ENCODE results near the gene MYH8.

The MYH8 gene

DNA sequence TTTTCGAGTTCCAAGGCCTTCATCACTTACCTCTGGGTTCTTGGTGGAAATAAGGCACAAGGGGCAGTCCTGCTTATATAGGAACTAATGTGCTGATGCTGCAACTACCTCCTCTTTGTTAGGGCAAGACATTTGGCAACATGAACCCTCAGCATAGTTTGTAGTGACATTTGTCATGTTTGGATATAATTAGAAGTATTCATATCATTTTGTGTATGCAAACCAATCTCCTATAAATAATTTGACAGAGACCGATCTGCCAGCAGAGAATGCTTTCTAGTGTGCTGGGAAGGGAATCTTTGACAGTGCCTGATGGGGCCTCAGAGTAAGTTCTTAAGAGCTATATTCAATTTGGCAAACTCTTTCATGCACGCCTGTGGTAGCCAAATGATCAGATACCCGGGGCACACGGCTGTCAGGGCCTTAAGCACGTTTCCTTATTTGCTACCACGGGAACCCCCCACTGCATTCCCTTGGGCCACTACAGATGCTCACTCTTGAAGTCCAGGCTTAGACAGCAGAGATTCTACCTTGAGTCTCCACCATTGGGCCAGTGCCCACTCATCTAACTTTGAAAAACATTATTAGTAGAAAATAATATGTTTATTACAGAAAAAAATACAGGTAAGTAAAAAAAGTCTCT lies at the start of gene MYH8:
Gene MYH8 (minus strand): TSS at position 51 of the 643 bp plus-strand sequence. CDS start 1,723 bp downstream, outside the sequence.
- no CpG with 5 or more reads among the region's 7 CpGs for WGBS (ENCODE audit: insufficient coverage, insufficient read length)
- DNase-seq (ENCODE audit: low read depth, low spot score), result no peak
- peaks cover 1% of the 10 kb centered on the region for H3K4me1 ChIP-seq (ENCODE audit: control insufficient read depth, insufficient read depth, low read length)
- H3K9me3 ChIP-seq (ENCODE audit: control insufficient read depth, insufficient read depth, low read length), result no peaks in the 10 kb centered on the region
- H3K27me3 ChIP-seq (ENCODE audit: control insufficient read depth, insufficient read depth, low read length), result no peaks in the 10 kb centered on the region
- H3K27ac ChIP-seq (ENCODE audit: low read length), result no peak within 1 kb of the TSS
- H3K36me3 ChIP-seq (ENCODE audit: control insufficient read depth, insufficient read depth, low read length), result no peaks in the 10 kb centered on the region
- no peak within 1 kb of the TSS for H3K4me3 ChIP-seq (ENCODE audit: low read length)

DNA sequence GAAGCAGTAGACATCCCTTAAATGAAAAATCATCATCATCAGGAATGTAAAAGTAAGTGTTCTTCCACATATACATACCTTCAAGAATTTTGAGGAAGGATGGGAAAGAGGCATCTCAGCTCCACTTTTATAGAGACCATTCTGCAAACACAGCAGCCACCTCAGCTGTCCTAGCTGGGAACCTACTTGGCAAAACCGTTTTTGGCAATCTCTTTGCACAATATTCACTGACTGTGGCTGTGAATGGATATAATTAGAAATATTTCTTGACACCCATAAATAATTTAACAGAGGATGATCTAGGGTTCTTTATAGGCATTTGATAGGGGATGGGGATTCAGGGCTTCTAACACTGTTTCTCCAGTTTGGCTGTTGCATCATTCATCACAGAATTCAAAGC lies 47.7 kb upstream of the MYH8 start, which contains the start of gene MYH4:
Gene MYH4 (minus strand): TSS at position 101 of the 400 bp plus-strand sequence. CDS start 2,814 bp downstream, outside the sequence.
- Histone ChIP-seq H3K4me3 (ENCODE audit: low read length) (no peak within 1 kb of the TSS), H3K4me1 (ENCODE audit: control insufficient read depth, insufficient read depth, low read length) (no peaks in the 10 kb centered on the region), H3K36me3 (ENCODE audit: control insufficient read depth, insufficient read depth, low read length) (no peaks in the 10 kb centered on the region), H3K27me3 (ENCODE audit: control insufficient read depth, insufficient read depth, low read length) (no peaks in the 10 kb centered on the region), H3K27ac (ENCODE audit: low read length) (no peak within 1 kb of the TSS), H3K9me3 (ENCODE audit: control insufficient read depth, insufficient read depth, low read length) (no peaks in the 10 kb centered on the region)
- no CpG with 5 or more reads among the region's 1 CpG for WGBS (ENCODE audit: insufficient coverage, insufficient read length)
- DNase-seq (ENCODE audit: low read depth, low spot score), result no peak

DNA sequence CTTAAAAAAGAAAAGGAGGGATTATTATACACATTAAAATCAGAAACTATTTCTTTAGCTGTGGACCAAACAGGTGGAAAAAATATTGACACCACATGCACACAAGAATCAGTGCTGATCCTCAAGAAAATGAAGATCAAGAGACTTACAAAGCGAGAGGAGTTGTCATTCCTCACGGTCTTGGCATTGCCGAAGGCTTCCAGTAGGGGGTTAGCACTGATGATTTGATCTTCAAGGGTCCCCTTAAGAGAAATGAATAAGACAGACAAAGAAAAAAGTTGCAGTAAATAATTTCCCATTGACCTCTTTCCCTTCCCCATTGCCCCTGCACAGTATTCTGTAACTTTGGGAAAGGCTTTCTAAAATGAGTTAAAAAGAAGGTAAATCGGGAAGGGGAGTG lies 41.7 kb upstream of the MYH8 start:
- no peaks in the 10 kb centered on the region for H3K4me1 ChIP-seq (ENCODE audit: control insufficient read depth, insufficient read depth, low read length)
- no peaks in the 10 kb centered on the region for H3K9me3 ChIP-seq (ENCODE audit: control insufficient read depth, insufficient read depth, low read length)
- no peak overlapping the region for H3K4me3 ChIP-seq (ENCODE audit: low read length)
- H3K27me3 ChIP-seq (ENCODE audit: control insufficient read depth, insufficient read depth, low read length), result no peaks in the 10 kb centered on the region
- no CpG with 5 or more reads among the region's 4 CpGs for WGBS (ENCODE audit: insufficient coverage, insufficient read length)
- DNase-seq (ENCODE audit: low read depth, low spot score), result no peak
- no peak overlapping the region for H3K27ac ChIP-seq (ENCODE audit: low read length)
- H3K36me3 ChIP-seq (ENCODE audit: control insufficient read depth, insufficient read depth, low read length), result no peaks in the 10 kb centered on the region

DNA sequence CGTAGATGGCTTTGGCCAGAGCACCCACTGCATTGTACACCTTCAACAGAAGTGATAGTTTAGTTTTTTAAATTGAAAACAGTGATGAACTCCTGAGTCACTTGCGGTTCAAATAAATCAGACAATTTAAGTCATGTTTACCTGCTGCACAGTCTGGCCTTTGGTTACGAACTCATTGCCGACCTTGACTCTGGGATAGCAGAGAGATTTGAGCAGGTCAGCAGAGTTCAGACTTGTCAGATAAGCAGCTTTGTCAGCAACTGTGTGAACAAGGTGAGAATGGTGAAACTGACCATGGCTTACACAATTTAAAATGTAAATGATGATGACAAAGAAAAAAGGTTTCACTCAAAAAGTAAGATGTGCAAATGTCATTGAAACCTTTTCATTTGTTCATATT lies 38.3 kb upstream of the MYH8 start:
- H3K9me3 ChIP-seq (ENCODE audit: control insufficient read depth, insufficient read depth, low read length), result no peaks in the 10 kb centered on the region
- H3K27me3 ChIP-seq (ENCODE audit: control insufficient read depth, insufficient read depth, low read length), result no peaks in the 10 kb centered on the region
- no peaks in the 10 kb centered on the region for H3K4me1 ChIP-seq (ENCODE audit: control insufficient read depth, insufficient read depth, low read length)
- H3K4me3 ChIP-seq (ENCODE audit: low read length), result no peak overlapping the region
- no peak overlapping the region for H3K27ac ChIP-seq (ENCODE audit: low read length)
- H3K36me3 ChIP-seq (ENCODE audit: control insufficient read depth, insufficient read depth, low read length), result no peaks in the 10 kb centered on the region
- DNase-seq (ENCODE audit: low read depth, low spot score), result no peak
- WGBS (ENCODE audit: insufficient coverage, insufficient read length), result no CpG with 5 or more reads among the region's 4 CpGs

DNA sequence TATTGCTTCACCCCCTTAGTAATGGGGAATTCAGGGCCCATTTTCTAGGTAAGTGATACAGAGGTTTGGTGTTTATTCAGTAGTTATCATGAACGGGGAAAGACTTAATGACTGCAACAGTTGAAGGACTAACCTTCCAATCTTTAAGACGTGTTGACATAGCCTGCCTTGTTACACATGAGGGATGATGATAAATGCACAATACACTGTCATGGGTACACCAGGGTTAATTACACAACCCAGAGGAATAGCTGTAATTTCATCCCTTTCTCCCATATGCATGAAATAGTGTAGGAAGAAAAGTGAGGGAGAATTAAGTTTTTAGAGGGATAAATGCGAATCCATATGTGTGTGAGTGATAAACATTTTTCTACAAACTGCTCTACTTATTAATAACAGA lies 37.0 kb upstream of the MYH8 start:
- H3K4me1 ChIP-seq (ENCODE audit: control insufficient read depth, insufficient read depth, low read length), result no peaks in the 10 kb centered on the region
- H3K27ac ChIP-seq (ENCODE audit: low read length), result no peak overlapping the region
- no peak overlapping the region for H3K4me3 ChIP-seq (ENCODE audit: low read length)
- no CpG with 5 or more reads among the region's 3 CpGs for WGBS (ENCODE audit: insufficient coverage, insufficient read length)
- DNase-seq (ENCODE audit: low read depth, low spot score), result no peak
- no peaks in the 10 kb centered on the region for H3K36me3 ChIP-seq (ENCODE audit: control insufficient read depth, insufficient read depth, low read length)
- no peaks in the 10 kb centered on the region for H3K9me3 ChIP-seq (ENCODE audit: control insufficient read depth, insufficient read depth, low read length)
- H3K27me3 ChIP-seq (ENCODE audit: control insufficient read depth, insufficient read depth, low read length), result no peaks in the 10 kb centered on the region

DNA sequence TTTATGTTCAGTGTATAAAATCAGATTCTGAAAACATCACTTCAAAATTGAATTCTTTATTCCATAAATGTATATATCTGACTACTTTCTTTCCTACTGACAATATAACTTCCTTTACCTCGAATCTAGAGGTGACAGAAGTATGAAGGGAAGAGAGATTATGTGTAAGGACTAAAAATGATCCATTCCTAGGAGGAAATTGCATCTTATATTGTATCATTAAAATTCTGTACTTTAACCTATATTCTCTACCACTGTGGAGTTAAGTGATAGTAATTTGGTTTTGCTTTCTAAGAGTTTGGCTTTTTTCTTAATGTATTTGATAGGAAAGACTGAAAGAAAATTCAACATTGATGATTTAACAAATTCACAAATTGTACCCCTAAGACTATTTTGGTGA lies 36.2 kb upstream of the MYH8 start:
- Histone ChIP-seq H3K27me3 (ENCODE audit: control insufficient read depth, insufficient read depth, low read length) (no peaks in the 10 kb centered on the region), H3K27ac (ENCODE audit: low read length) (no peak overlapping the region), H3K36me3 (ENCODE audit: control insufficient read depth, insufficient read depth, low read length) (no peaks in the 10 kb centered on the region), H3K4me3 (ENCODE audit: low read length) (no peak overlapping the region), H3K9me3 (ENCODE audit: control insufficient read depth, insufficient read depth, low read length) (no peaks in the 10 kb centered on the region), H3K4me1 (ENCODE audit: control insufficient read depth, insufficient read depth, low read length) (no peaks in the 10 kb centered on the region)
- WGBS (ENCODE audit: insufficient coverage, insufficient read length), result no CpG with 5 or more reads among the region's 1 CpG
- no peak for DNase-seq (ENCODE audit: low read depth, low spot score)

DNA sequence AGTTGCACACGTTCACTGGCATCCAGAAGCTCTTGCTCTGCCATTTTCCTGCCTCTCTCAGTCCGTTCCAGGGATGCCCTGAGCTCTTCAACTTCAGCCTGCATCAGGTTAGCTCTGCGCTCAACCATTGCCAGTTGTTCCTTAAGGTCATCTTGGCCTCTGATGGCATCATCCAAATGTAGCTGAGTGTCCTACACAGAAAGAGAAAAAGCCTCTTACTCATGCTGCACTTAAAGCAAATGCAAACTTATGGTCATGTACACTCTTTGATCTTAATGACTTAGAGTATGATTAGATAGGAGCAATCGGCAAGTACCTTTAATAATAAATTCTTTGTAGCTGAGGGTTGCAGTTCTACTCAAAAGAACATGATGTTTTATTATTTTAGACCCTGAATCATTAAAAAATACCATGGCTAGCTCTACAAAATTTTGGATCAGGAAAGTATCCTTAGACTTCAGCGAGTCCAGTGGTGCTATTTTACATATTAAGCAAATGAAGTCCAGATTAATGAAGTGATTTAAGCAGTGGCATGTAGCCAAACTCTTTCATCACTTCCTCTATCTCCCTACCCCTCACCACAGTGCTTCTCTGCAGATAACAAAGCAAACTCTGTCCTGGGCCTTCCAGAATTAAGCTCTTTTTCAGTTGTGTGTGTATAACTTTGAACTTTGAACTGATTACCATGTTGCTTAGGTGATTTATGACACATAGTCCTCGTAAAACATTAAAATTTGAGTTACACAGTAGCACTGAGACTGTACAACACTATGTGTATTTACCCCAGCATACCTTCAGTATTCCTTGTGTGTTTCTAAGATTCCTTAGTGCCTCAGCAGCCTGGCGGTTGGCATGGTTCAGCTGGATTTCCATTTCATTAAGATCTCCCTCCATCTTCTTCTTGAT lies 25.5 kb upstream of the MYH8 start:
- WGBS (ENCODE audit: insufficient coverage, insufficient read length), result no CpG with 5 or more reads among the region's 7 CpGs
- no peak for DNase-seq (ENCODE audit: low read depth, low spot score)
- Histone ChIP-seq H3K36me3 (ENCODE audit: control insufficient read depth, insufficient read depth, low read length) (no peaks in the 10 kb centered on the region), H3K27ac (ENCODE audit: low read length) (no peak overlapping the region), H3K27me3 (ENCODE audit: control insufficient read depth, insufficient read depth, low read length) (no peaks in the 10 kb centered on the region), H3K4me1 (ENCODE audit: control insufficient read depth, insufficient read depth, low read length) (no peaks in the 10 kb centered on the region), H3K4me3 (ENCODE audit: low read length) (no peak overlapping the region), H3K9me3 (ENCODE audit: control insufficient read depth, insufficient read depth, low read length) (no peaks in the 10 kb centered on the region)

DNA sequence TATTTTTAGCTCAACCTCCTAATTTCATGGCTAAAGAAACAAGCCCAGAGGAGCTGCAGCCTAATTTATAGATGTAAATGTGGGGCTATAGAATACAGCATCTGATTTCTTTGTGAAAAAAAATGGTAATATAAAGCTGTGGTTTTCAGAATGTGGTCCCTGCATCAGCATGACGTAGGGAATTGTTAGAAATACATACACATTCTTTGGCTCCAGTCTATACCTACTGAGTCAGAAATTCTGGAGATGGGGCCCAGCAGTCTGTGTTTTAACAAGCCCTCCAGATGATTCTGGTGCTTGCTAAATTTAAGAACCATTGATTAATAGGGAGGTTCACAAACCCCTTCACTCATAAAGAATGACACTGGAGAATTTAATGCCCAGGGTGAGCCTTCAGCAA lies 18.1 kb upstream of the MYH8 start:
- no CpG with 5 or more reads among the region's 1 CpG for WGBS (ENCODE audit: insufficient coverage, insufficient read length)
- H3K4me1 ChIP-seq (ENCODE audit: control insufficient read depth, insufficient read depth, low read length), result no peaks in the 10 kb centered on the region
- H3K9me3 ChIP-seq (ENCODE audit: control insufficient read depth, insufficient read depth, low read length), result no peaks in the 10 kb centered on the region
- DNase-seq (ENCODE audit: low read depth, low spot score), result no peak
- H3K27me3 ChIP-seq (ENCODE audit: control insufficient read depth, insufficient read depth, low read length), result no peaks in the 10 kb centered on the region
- H3K4me3 ChIP-seq (ENCODE audit: low read length), result no peak overlapping the region
- H3K36me3 ChIP-seq (ENCODE audit: control insufficient read depth, insufficient read depth, low read length), result no peaks in the 10 kb centered on the region
- no peak overlapping the region for H3K27ac ChIP-seq (ENCODE audit: low read length)

DNA sequence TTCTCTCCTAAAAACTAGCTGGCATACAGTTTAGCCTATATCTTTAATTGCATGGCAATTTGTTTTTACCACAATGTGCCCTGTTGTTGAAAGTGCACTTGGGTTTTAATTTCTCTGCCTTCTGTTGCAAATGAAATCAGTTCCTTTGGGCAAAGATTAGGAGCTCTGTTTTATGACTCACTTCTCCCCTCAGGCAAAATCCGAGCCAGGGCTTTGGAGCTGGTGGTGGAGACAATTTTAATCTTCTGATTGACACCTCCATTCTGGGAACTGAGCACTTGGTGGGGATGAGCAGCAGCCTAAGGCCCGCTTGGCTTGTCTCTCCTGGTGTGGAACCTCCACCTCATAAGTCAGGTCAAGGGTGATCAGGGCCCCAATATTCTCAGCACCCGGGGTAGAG lies 13.3 kb upstream of the MYH8 start:
- Histone ChIP-seq H3K4me3 (ENCODE audit: low read length) (no peak overlapping the region), H3K27ac (ENCODE audit: low read length) (no peak overlapping the region), H3K36me3 (ENCODE audit: control insufficient read depth, insufficient read depth, low read length) (no peaks in the 10 kb centered on the region), H3K27me3 (ENCODE audit: control insufficient read depth, insufficient read depth, low read length) (no peaks in the 10 kb centered on the region), H3K9me3 (ENCODE audit: control insufficient read depth, insufficient read depth, low read length) (no peaks in the 10 kb centered on the region), H3K4me1 (ENCODE audit: control insufficient read depth, insufficient read depth, low read length) (no peaks in the 10 kb centered on the region)
- DNase-seq (ENCODE audit: low read depth, low spot score), result no peak
- no CpG with 5 or more reads among the region's 3 CpGs for WGBS (ENCODE audit: insufficient coverage, insufficient read length)

DNA sequence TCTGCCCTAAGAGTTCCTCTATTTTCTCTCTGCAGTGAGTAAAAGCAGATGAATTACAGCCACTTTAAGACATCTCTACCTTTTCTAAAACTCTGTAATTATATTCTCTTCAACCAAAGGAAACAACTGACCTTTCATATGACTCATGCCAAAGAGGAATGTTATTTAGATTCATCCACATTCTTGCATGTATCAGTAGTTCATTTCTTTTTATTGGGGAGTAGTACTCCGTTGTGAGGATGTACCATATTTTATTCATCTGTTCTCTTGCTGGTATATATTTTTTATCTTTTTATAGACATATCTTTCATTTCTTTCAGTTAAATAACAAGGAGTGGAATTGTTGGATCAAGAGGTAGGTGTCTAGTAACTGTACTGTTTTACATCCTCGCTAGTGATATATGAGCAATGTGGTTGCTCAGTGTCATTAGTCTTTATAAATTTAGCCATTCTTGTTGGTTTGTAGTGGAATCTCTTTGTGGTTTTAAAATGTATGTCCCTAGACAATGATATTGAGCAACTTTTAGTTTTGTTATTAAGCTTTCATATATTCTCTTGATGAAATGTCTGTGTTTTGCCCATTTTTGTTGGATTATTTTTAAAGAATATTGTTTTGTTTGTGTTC lies 7.8 kb upstream of the MYH8 start:
- no peak overlapping the region for H3K27ac ChIP-seq (ENCODE audit: low read length)
- H3K36me3 ChIP-seq (ENCODE audit: control insufficient read depth, insufficient read depth, low read length), result no peaks in the 10 kb centered on the region
- no peak for DNase-seq (ENCODE audit: low read depth, low spot score)
- no CpG with 5 or more reads among the region's 2 CpGs for WGBS (ENCODE audit: insufficient coverage, insufficient read length)
- H3K9me3 ChIP-seq (ENCODE audit: control insufficient read depth, insufficient read depth, low read length), result no peaks in the 10 kb centered on the region
- H3K4me1 ChIP-seq (ENCODE audit: control insufficient read depth, insufficient read depth, low read length), result no peaks in the 10 kb centered on the region
- no peak overlapping the region for H3K4me3 ChIP-seq (ENCODE audit: low read length)
- no peaks in the 10 kb centered on the region for H3K27me3 ChIP-seq (ENCODE audit: control insufficient read depth, insufficient read depth, low read length)
